Neutrophil (primary cell): ENCODE measurements around the gene RPS6KL1.

Source experiments
- H3K27ac ChIP-seq: fragments of 200-600 bp; sonication (generic); 2 replicates; pipeline ENCODE4 v1.5.1; 2016; ENCODE audit warnings: mild to moderate bottlenecking, moderate library complexity
- H3K27me3 ChIP-seq: fragments of 200-600 bp; sonication (generic); 2 replicates; pipeline ENCODE4 v1.6.0; 2016; ENCODE audit warnings: mild to moderate bottlenecking
- H3K36me3 ChIP-seq: fragments of 200-600 bp; sonication (generic); 2 replicates; pipeline ENCODE4 v1.5.1; 2017
- H3K4me1 ChIP-seq, 2 experiments: fragments of 200-600 bp in 1 of 2; sonication (generic) in 1 of 2; 1 replicate in 1 of 2; 2 replicates in 1 of 2; pipeline versions ENCODE4 v1.5.1 to v1.6.1; 2013 to 2016; ENCODE audit warnings: low read depth in 1 of 2, low read length in 1 of 2, mild to moderate bottlenecking in 1 of 2, moderate library complexity in 1 of 2; ENCODE audit not compliant: control insufficient read depth in 1 of 2, insufficient read depth in 1 of 2
- H3K4me3 ChIP-seq, 2 experiments: fragments of 200-600 bp in 1 of 2; sonication (generic) in 1 of 2; 1 replicate in 1 of 2; 2 replicates in 1 of 2; pipeline ENCODE4 v1.5.1; 2013 to 2016; ENCODE audit warnings: low read depth in 1 of 2, low read length in 1 of 2, mild to moderate bottlenecking in 1 of 2, moderate library complexity in 1 of 2
- H3K9me3 ChIP-seq: fragments of 200-600 bp; sonication (generic); 2 replicates; pipeline ENCODE4 v1.5.1; 2016
- CTCF ChIP-seq: fragments of 200-600 bp; sonication (generic); IDR thresholded peaks from 2 replicates; pipeline ENCODE4 v1.5.1; 2016; ENCODE audit warnings: antibody characterized with exemption

Gene RPS6KL1

DNA sequence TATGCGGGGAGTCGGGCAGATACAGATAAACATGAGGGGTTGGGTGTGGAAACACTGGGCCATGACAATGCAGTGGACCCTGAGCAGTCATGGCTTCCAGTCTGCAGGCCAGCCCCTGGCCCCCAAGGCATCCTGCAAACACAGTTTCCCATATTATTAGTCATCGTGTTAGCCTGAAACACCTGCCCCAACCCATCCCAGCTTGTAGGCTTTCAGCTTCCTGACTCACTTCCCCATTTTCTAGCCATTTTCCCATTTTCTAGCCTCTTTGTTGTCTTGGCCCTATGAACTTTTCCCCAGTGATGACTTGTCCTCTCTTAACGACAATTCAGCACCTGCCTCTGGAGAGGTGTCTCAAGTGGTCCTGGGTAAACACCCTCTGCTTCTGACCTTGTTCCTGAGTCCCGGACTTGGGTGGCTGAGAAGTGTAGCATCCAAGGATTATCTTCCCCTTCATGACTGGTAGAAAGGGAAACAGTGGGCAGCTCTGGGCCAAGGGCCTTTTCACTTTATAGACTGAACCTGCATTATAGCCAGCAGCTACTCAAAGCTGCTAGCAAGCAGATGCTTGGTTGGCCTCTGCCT is 36.6 kb upstream of the RPS6KL1 start:
- H3K9me3 ChIP-seq: no peaks in the 10 kb centered on the region
- H3K27ac ChIP-seq: no peak overlapping the region
- no peak for TF ChIP-seq CTCF

GRCh38 chr14:74956280-74957072 is 33.4 kb upstream of the RPS6KL1 start:
- Histone ChIP-seq H3K9me3 (no peaks in the 10 kb centered on the region), H3K4me3 (no peak overlapping the region), H3K36me3 (no peaks in the 10 kb centered on the region), H3K4me1 (peaks cover 3 to 13% of the 10 kb centered on the region in 2 experiments), H3K27ac (no peak overlapping the region), H3K27me3 (peaks cover 54% of the 10 kb centered on the region)
- TF ChIP-seq CTCF: no peak

More for the DNA sequence above, 36.6 kb upstream of the RPS6KL1 start:
- Histone ChIP-seq H3K36me3 (no peaks in the 10 kb centered on the region), H3K4me3 (no peak overlapping the region), H3K4me1 (peaks cover 16 to 28% of the 10 kb centered on the region in 2 experiments), H3K27me3 (peaks cover 32% of the 10 kb centered on the region)

DNA sequence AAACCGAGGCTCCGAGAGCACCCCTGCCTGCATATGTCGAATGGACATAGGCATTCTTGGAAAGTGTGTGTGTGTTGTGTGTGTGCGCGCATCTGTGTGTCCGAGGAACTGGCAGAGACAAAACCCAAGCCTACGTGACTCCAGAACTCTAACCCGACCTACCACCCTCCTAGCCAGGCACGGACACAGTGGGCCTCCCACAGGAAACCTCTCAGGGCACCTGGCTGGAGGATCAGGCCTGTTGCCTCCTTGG is 32.9 kb upstream of the RPS6KL1 start:
- no peaks in the 10 kb centered on the region for H3K9me3 ChIP-seq
- TF ChIP-seq CTCF: no peak
- H3K27me3 ChIP-seq: peaks cover 55% of the 10 kb centered on the region
- H3K4me1 ChIP-seq: peaks cover 3 to 13% of the 10 kb centered on the region in 2 experiments
- H3K36me3 ChIP-seq: no peaks in the 10 kb centered on the region
- H3K4me3 ChIP-seq: peak overlapping the region in 1 of 2 experiments; percentile 68
- H3K27ac ChIP-seq: no peak overlapping the region

DNA sequence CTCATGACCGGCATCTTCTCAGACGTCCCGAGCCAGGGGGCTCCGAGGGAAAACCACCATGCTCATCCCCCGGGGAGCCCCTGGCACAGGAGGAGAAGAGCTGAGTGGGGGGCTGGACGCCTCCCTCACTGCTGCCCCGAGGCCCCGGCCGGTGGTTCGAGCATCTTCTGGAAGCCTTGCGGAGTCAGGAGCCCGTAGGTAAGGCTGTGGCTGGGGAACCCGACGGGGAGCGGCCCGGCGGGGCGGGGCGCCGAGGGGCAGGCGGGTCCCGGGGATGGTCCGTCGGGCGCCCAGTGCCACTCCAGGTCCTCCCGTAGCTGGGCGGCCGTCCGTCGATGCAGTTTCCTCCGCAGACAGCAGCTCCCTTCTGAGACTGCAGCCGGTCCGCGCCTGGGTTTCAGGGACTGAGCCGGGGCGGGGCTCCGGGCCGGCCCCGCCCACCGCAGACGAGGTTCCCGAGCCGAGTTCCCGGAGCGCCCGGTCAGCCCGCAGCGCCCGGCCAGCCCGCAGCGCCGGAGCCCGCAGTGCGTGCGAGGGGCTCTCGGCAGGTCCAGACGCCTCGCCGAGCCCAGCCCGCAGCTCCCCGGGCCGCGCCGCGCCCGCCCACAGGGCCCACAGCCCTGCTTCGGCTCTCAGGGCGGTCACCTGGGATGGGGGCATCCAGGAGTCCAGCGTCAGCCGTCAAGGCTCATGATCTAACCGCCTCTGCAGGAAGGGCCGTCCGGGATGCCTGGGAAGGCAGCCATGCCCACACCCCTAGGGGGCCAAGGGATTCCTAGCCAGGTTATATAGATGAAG is 32.4 kb upstream of the RPS6KL1 start, which contains the start of gene PGF:
PGF (minus strand) TSS at position 369 of the 798 bp plus-strand sequence; CDS start at position 14, 355 bp downstream.
- no peak within 1 kb of the TSS for H3K27ac ChIP-seq
- peaks cover 55% of the 10 kb centered on the region for H3K27me3 ChIP-seq
- no peaks in the 10 kb centered on the region for H3K9me3 ChIP-seq
- H3K4me3 ChIP-seq: peak within 1 kb of the TSS; percentile 57 to 68
- H3K4me1 ChIP-seq: peaks cover 3 to 13% of the 10 kb centered on the region in 2 experiments
- H3K36me3 ChIP-seq: no peaks in the 10 kb centered on the region
- no peak for TF ChIP-seq CTCF

DNA sequence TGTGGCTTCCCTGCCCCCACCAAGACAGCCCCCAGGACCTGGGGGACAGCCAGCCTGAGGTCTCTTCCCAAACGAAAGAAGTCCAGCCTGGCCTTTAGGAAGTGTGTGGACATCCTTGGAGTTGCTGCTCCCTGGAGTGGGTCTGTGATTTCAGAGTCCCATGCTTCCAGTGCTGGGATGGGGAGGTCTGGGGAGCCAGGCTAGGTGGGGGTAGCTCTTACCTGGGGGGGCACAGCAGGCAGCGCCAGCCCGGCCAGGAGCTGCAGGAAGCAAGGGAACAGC is 31.8 kb upstream of the RPS6KL1 start:
- no peak overlapping the region for H3K27ac ChIP-seq
- no peaks in the 10 kb centered on the region for H3K9me3 ChIP-seq
- no peak for TF ChIP-seq CTCF
- H3K4me1 ChIP-seq: peaks cover 3 to 13% of the 10 kb centered on the region in 2 experiments
- no peaks in the 10 kb centered on the region for H3K36me3 ChIP-seq
- peak overlapping the region; percentile 57 to 68 for H3K4me3 ChIP-seq
- peaks cover 55% of the 10 kb centered on the region for H3K27me3 ChIP-seq
